ENCODE results near the gene MLPH.

Gene MLPH

GRCh38 chr2:237536617-237537016 is 49.6 kb downstream of the MLPH start:
- no peak overlapping the region for H3K4me3 ChIP-seq (ENCODE audit: low read length, poor library complexity, severe bottlenecking)
- H3K9ac ChIP-seq (ENCODE audit: low read depth, low read length, poor library complexity, severe bottlenecking): no peak overlapping the region
- no peak for TF ChIP-seq CTCF (conservative IDR thresholded peaks at IDR 0.05; ENCODE audit: low read length)
- no peaks in the 10 kb centered on the region for H3K36me3 ChIP-seq (ENCODE audit: insufficient read depth, low read length)
- no peak overlapping the region for H3K4me2 ChIP-seq (ENCODE audit: low read depth, low read length, poor library complexity, severe bottlenecking)
- no peaks in the 10 kb centered on the region for H3K4me1 ChIP-seq (ENCODE audit: insufficient read depth, low read length, poor library complexity, severe bottlenecking)
- H3K27me3 ChIP-seq (ENCODE audit: insufficient read depth, low read length, poor library complexity, severe bottlenecking): no peaks in the 10 kb centered on the region
- no peaks in the 10 kb centered on the region for H3K9me2 ChIP-seq (replicated peaks; ENCODE audit: low read depth, low read length)
- no peaks in the 10 kb centered on the region for H3F3A ChIP-seq (ENCODE audit: low read depth)
- H3K9me3 ChIP-seq (ENCODE audit: insufficient read depth, low read depth, low read length): no peaks in the 10 kb centered on the region
- H4K20me1 ChIP-seq (ENCODE audit: insufficient read depth, low read length, poor library complexity, severe bottlenecking): no peaks in the 10 kb centered on the region
- H2AFZ ChIP-seq (ENCODE audit: low read length): no peak overlapping the region
- no peaks in the 10 kb centered on the region for H3K79me2 ChIP-seq (ENCODE audit: insufficient read depth, low read length)

GRCh38 chr2:237538001-237538720 is 51.1 kb downstream of the MLPH start:
- Histone ChIP-seq H3K4me3 (ENCODE audit: low read length, poor library complexity, severe bottlenecking) (no peak overlapping the region), H3K36me3 (ENCODE audit: insufficient read depth, low read length) (no peaks in the 10 kb centered on the region), H4K20me1 (ENCODE audit: insufficient read depth, low read length, poor library complexity, severe bottlenecking) (no peaks in the 10 kb centered on the region), H3K9ac (ENCODE audit: low read depth, low read length, poor library complexity, severe bottlenecking) (no peak overlapping the region), H3K79me2 (ENCODE audit: insufficient read depth, low read length) (no peaks in the 10 kb centered on the region), H3K4me2 (ENCODE audit: low read depth, low read length, poor library complexity, severe bottlenecking) (no peak overlapping the region), H3K9me3 (ENCODE audit: insufficient read depth, low read depth, low read length) (no peaks in the 10 kb centered on the region), H2AFZ (ENCODE audit: low read length) (no peak overlapping the region), H3K4me1 (ENCODE audit: insufficient read depth, low read length, poor library complexity, severe bottlenecking) (no peaks in the 10 kb centered on the region), H3F3A (ENCODE audit: low read depth) (no peaks in the 10 kb centered on the region), H3K9me2 (replicated peaks; ENCODE audit: low read depth, low read length) (no peaks in the 10 kb centered on the region), H3K27me3 (ENCODE audit: insufficient read depth, low read length, poor library complexity, severe bottlenecking) (no peaks in the 10 kb centered on the region)
- TF ChIP-seq CTCF (conservative IDR thresholded peaks at IDR 0.05; ENCODE audit: low read length): no peak
- no peak for TF ChIP-seq EZH2phosphoT487 (IDR thresholded peaks at IDR 0.05; ENCODE audit: borderline replicate concordance)

- no peaks in the 10 kb centered on the region for H3K9me3 ChIP-seq (ENCODE audit: insufficient read depth, low read depth, low read length)
- no peaks in the 10 kb centered on the region for H4K20me1 ChIP-seq (ENCODE audit: insufficient read depth, low read length, poor library complexity, severe bottlenecking)
- no peaks in the 10 kb centered on the region for H3F3A ChIP-seq (ENCODE audit: low read depth)
- H3K27me3 ChIP-seq (ENCODE audit: insufficient read depth, low read length, poor library complexity, severe bottlenecking): no peaks in the 10 kb centered on the region
- no peak for TF ChIP-seq CTCF (conservative IDR thresholded peaks at IDR 0.05; ENCODE audit: low read length)
- TF ChIP-seq EZH2phosphoT487 (IDR thresholded peaks at IDR 0.05; ENCODE audit: borderline replicate concordance): no peak
- no peaks in the 10 kb centered on the region for H3K9me2 ChIP-seq (replicated peaks; ENCODE audit: low read depth, low read length)
- no peak overlapping the region for H2AFZ ChIP-seq (ENCODE audit: low read length)
- H3K4me2 ChIP-seq (ENCODE audit: low read depth, low read length, poor library complexity, severe bottlenecking): no peak overlapping the region
- H3K9ac ChIP-seq (ENCODE audit: low read depth, low read length, poor library complexity, severe bottlenecking): no peak overlapping the region
- H3K4me1 ChIP-seq (ENCODE audit: insufficient read depth, low read length, poor library complexity, severe bottlenecking): no peaks in the 10 kb centered on the region
- H3K79me2 ChIP-seq (ENCODE audit: insufficient read depth, low read length): no peaks in the 10 kb centered on the region
- no peak overlapping the region for H3K4me3 ChIP-seq (ENCODE audit: low read length, poor library complexity, severe bottlenecking)
- no peaks in the 10 kb centered on the region for H3K36me3 ChIP-seq (ENCODE audit: insufficient read depth, low read length)
Observed at GRCh38 chr2:237538901-237539300, 51.9 kb downstream of the MLPH start.
